WTC11 (cell line): Measurements from ENCODE around the gene LTK.

ENCODE experiments used
- CREM ChIP-seq: sonication (generic); formaldehyde crosslinking; IDR thresholded peaks from 2 replicates; pipeline ENCODE4 v1.8.1; 2022; ENCODE audit warnings: mild to moderate bottlenecking, missing genetic modification reagents, moderate library complexity
- NFYB ChIP-seq: sonication (generic); formaldehyde crosslinking; conservative IDR thresholded peaks from 2 replicates; pipeline ENCODE4 v1.8.0; 2022; ENCODE audit warnings: low read depth, missing genetic modification reagents
- PRDM15 ChIP-seq: sonication (generic); formaldehyde crosslinking; IDR thresholded peaks from 2 replicates; pipeline ENCODE4 v1.8.0; 2022; ENCODE audit warnings: missing genetic modification reagents
- TF ChIP-seq, protein P1 (sequence below): sonication (generic); formaldehyde crosslinking; IDR thresholded peaks from 2 replicates; pipeline ENCODE4 v1.8.1; 2023; ENCODE audit warnings: mild to moderate bottlenecking, missing genetic modification reagents, moderate library complexity

DNA sequence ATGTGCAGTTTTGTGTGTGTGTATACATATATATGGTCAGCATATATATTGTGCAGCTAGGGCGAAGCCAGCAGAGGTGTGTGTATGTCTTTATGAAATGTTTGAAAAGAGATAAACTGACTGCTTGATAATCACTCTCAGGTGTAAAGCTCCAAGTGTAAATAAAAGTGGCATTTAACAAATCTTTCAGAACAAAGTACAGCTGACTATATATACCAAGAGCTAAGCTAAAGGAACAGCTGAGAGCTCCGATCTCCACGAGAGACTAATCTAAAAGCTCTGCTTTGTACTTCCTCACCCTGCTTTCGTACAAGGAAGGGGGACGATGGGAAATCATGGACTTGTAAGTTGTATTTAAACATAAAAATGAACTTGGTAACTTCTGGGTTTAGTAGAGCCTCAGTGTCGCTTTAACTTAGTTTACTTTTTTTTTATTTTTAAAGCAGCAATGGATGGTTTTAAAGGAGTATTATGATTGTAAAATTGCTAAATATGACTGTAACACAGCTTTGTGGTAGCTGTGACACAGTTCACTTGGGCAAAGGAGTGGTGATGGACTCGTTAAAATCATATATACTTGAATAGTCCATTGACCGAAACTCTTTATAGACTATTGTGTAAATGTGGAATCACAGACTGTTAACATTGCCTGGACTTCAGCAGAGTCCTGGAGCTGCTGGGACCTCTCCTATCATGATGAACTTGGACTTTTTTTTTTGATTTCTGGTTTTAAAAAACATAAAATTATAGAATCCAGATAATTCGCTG lies 31.3 kb downstream of the LTK start:
- TF ChIP-seq PRDM15 (CRISPR knock-in tag) (no peak), NFYB (no peak), CREM (CRISPR knock-in tag) (no peak)
- TF ChIP-seq, protein P1, sequence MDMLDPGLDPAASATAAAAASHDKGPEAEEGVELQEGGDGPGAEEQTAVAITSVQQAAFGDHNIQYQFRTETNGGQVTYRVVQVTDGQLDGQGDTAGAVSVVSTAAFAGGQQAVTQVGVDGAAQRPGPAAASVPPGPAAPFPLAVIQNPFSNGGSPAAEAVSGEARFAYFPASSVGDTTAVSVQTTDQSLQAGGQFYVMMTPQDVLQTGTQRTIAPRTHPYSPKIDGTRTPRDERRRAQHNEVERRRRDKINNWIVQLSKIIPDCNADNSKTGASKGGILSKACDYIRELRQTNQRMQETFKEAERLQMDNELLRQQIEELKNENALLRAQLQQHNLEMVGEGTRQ: no peak
